Caco-2 (cell line): Measurements from ENCODE around the gene IL1F10. TPM values are rescaled to one million over a fixed set of nuclear protein-coding genes. Genes with fewer than 3 reads are reported as not detected.

ENCODE experiments used
- BruUV-seq: library from RNA; stranded (reverse); fragments of 400-500 nt; replicated peaks from 2 replicates; lab custom pipeline; 2021; lab: Mats Ljungman, UMichigan
- CTCF ChIA-PET: fragments of 300-600 bp; sonication (Branson Sonifier 250); formaldehyde crosslinking; loops from one replicate; lab custom pipeline; 2022; ENCODE audit warnings: antibody characterized with exemption; lab: Charles Lee
- POLR2A ChIA-PET: fragments of 300-600 bp; sonication (Branson Sonifier 250); formaldehyde crosslinking; loops from one replicate; lab custom pipeline; 2022; ENCODE audit warnings: antibody characterized with exemption; lab: Charles Lee
- DNase-seq, 2 experiments: peaks; one replicate each; pipeline versions ENCODE4 v3.0.0 to v3.0.0-alpha.2; 2020 to 2022
- H3K27me3 ChIP-seq: replicated peaks from 2 replicates; pipeline ENCODE4 v1.6.0; 2011; ENCODE audit warnings: low read length; ENCODE audit not compliant: control insufficient read depth, insufficient read depth
- H3K36me3 ChIP-seq: 2 replicates; pipeline ENCODE4 v1.5.1; 2011; ENCODE audit warnings: low read length; ENCODE audit not compliant: control insufficient read depth, insufficient read depth
- H3K4me1 ChIP-seq: fragments of 250-450 bp; sonication (Bioruptor Pico); 2 replicates; pipeline ENCODE4 v1.5.1; 2020; ENCODE audit warnings: mild to moderate bottlenecking
- H3K4me3 ChIP-seq: 2 replicates; pipeline ENCODE4 v1.5.1; 2011; ENCODE audit warnings: low read depth, mild to moderate bottlenecking, control low read depth, low read length
- H3K9me3 ChIP-seq: fragments of 250-450 bp; sonication (Bioruptor Pico); 2 replicates; pipeline ENCODE4 v1.5.1; 2020; ENCODE audit warnings: mild to moderate bottlenecking, moderate library complexity
- H3K27ac Mint-ChIP-seq: one replicate; pipeline ENCODE4 v1.8.0; 2022; ENCODE audit warnings: mixed read lengths; ENCODE audit not compliant: unreplicated experiment
- H3K27me3 Mint-ChIP-seq: one replicate; pipeline ENCODE4 v1.8.0; 2022; ENCODE audit warnings: mixed read lengths; ENCODE audit not compliant: insufficient read depth, unreplicated experiment
- H3K36me3 Mint-ChIP-seq: one replicate; pipeline ENCODE4 v1.8.0; 2022; ENCODE audit warnings: mild to moderate bottlenecking, mixed read lengths; ENCODE audit not compliant: insufficient read depth, unreplicated experiment
- H3K4me1 Mint-ChIP-seq: one replicate; pipeline ENCODE4 v1.8.0; 2022; ENCODE audit warnings: low read depth, mixed read lengths; ENCODE audit not compliant: unreplicated experiment
- H3K4me3 Mint-ChIP-seq: one replicate; pipeline ENCODE4 v1.8.0; 2022; ENCODE audit warnings: mild to moderate bottlenecking, moderate library complexity, mixed read lengths; ENCODE audit not compliant: unreplicated experiment
- H3K9me3 Mint-ChIP-seq: one replicate; pipeline ENCODE4 v1.8.0; 2022; ENCODE audit warnings: mixed read lengths; ENCODE audit not compliant: unreplicated experiment
- CTCF ChIP-seq, 2 experiments: fragments of 200-600 bp in 1 of 2; IDR thresholded peaks; 1 replicate in 1 of 2; 2 replicates in 1 of 2; pipeline versions ENCODE4 v1.5.1 to v1.8.0; 2011 to 2022; ENCODE audit warnings: antibody characterized with exemption in 1 of 2, control low read depth in 1 of 2, inconsistent platforms in 1 of 2, low read depth in 1 of 2, low read length in 1 of 2, mild to moderate bottlenecking in 1 of 2, moderate library complexity in 1 of 2; ENCODE audit not compliant: insufficient read depth in 1 of 2, severe bottlenecking in 1 of 2, unreplicated experiment in 1 of 2
- intact Hi-C: fragments of 100-400 bp; cut with micrococcal nuclease; formaldehyde crosslinking; loops from one replicate; pipeline ENCODE4 v1.10.0; 2022; ENCODE audit not compliant: unreplicated experiment
- total RNA-seq: library from RNA; stranded (reverse); gene quantifications from 2 replicates; pipeline ENCODE4 v1.2.3, GENCODE V29; 2022

IL1F10 gene
- total RNA-seq, 1 experiment from 2014 or later = not detected

DNA sequence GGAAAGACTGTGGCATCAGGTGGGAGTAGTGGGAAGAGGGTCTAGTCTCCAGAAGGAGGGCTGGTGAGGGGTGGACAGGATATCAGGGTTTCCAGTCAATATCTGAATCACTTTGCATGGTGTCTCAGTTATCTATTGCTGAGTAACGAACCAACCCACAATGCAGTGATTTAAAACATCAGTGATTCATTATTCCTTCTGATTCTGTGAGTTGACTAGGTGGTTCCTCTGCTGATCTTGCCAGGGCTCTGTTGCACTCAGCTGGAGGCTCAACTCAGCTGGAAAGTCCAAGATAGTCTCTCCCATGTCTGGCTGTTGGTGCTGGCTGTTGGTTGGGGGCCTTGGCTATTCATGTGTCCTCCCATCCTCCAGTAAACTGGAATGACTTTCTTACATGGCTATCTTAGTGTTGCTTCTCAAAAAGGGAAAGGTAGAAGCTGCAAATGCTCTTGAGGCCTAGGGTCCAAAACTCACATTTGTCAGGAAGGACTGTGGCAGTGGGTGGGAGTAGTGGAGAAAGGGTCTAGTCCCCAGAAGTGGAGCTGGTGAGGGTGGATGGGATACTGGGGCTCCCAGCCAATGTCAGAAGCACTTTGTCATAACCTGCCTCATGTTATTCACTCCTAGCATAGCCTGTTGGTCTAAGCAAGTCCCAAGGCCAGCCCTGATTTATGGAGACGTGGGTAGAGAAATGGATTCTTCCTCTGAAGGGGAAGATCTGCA lies 13.9 kb downstream of the IL1F10 start:
- H3K4me1 ChIP-seq = no peaks in the 10 kb centered on the region
- Mint-ChIP-seq H3K27me3 (peaks cover 6% of the 10 kb centered on the region), H3K4me1 (no peaks in the 10 kb centered on the region), H3K27ac (no peak overlapping the region), H3K4me3 (no peak overlapping the region), H3K36me3 (no peaks in the 10 kb centered on the region), H3K9me3 (no peaks in the 10 kb centered on the region)
- intact Hi-C loops = loop anchor here (2.0 to 5.0 kb wide), 4 partner anchors 19 to 311 kb away; no protein-coding TSS in a partner anchor
- no peak for TF ChIP-seq CTCF (IDR thresholded peaks at IDR 0.05; ENCODE audit: insufficient read depth in 1 of 2, low read depth in 1 of 2, low read length in 1 of 2, severe bottlenecking in 1 of 2, unreplicated experiment in 1 of 2)
- H3K4me3 ChIP-seq = no peak overlapping the region
- ChIA-PET POLR2A (no interaction called here), CTCF (no interaction called here)
- H3K27me3 ChIP-seq = no peaks in the 10 kb centered on the region; the same call in 1 of the 2 replicates
- BruUV-seq = no TSS peak
- no peaks in the 10 kb centered on the region for H3K36me3 ChIP-seq
- no peaks in the 10 kb centered on the region for H3K9me3 ChIP-seq
- no peak for DNase-seq

- peaks cover 6% of the 10 kb centered on the region for H3K27me3 Mint-ChIP-seq
- BruUV-seq = no TSS peak
- no peak overlapping the region for H3K27ac Mint-ChIP-seq
These were observed 15.5 kb downstream of the IL1F10 start for GRCh38 chr2:113083296-113083695.

More at GRCh38 chr2:113083296-113083695, 15.5 kb downstream of the IL1F10 start:
- H3K4me3 Mint-ChIP-seq = no peak overlapping the region
- POLR2A ChIA-PET = no interaction called here
- Histone ChIP-seq H3K4me3 (no peak overlapping the region), H3K9me3 (no peaks in the 10 kb centered on the region), H3K4me1 (no peaks in the 10 kb centered on the region), H3K36me3 (no peaks in the 10 kb centered on the region), H3K27me3 (no peaks in the 10 kb centered on the region; the same call in 1 of the 2 replicates)
- CTCF ChIA-PET = interaction anchor here (0.6 kb wide), 1 partner anchor 127 kb away, joined by 3 read pairs; no protein-coding TSS in a partner anchor
- no peaks in the 10 kb centered on the region for H3K4me1 Mint-ChIP-seq
- DNase-seq = no peak
- intact Hi-C loops = loop anchor here (5.0 kb wide), 3 partner anchors 99 to 309 kb away; no protein-coding TSS in a partner anchor
- no peak for TF ChIP-seq CTCF (IDR thresholded peaks at IDR 0.05; ENCODE audit: insufficient read depth in 1 of 2, low read depth in 1 of 2, low read length in 1 of 2, severe bottlenecking in 1 of 2, unreplicated experiment in 1 of 2)
- H3K9me3 Mint-ChIP-seq = no peaks in the 10 kb centered on the region
- H3K36me3 Mint-ChIP-seq = no peaks in the 10 kb centered on the region
